Urinary bladder (tissue), 2 donors: ENCODE data around the gene TAGLN2. TPM values are rescaled to one million over a fixed set of nuclear protein-coding genes. Genes with fewer than 3 reads are reported as not detected.

Experiments used
- polyA plus RNA-seq: library from polyadenylated mRNA; stranded (reverse); fragments of 200-250 nt; gene quantifications from one replicate; pipeline ENCODE4 v1.2.3, GENCODE V29; 2013
- small RNA-seq: library from RNA; depleted of rRNA; stranded (forward); fragments of <200 nt; gene quantifications from one replicate; pipeline ENCODE3, GENCODE V24; 2014
- total RNA-seq: library from RNA; depleted of rRNA; stranded (reverse); fragments of >200 nt; gene quantifications from one replicate; pipeline ENCODE4 v1.2.3, GENCODE V29; 2014
- donor health status: healthy.

The TAGLN2 gene
- total and polyA plus RNA-seq, 2 donors: 106 to 318 TPM

Small RNA genes lying within 50 kb of the gene (small RNA-seq; reads per million reads assigned to genes)
- gene MIR4259: not detected

Other genes starting within 250 kb of the TAGLN2 start
- gene CRP, start 210.9 kb downstream of the TAGLN2 start, total RNA-seq: not detected
- gene CRP, start 210.9 kb downstream of the TAGLN2 start, polyA plus RNA-seq: 7.2 TPM
- gene DUSP23, start 144.5 kb downstream of the TAGLN2 start, total RNA-seq: 9.6 TPM
- 93.6 TPM for gene DUSP23, start 144.5 kb downstream of the TAGLN2 start, polyA plus RNA-seq
- not detected for gene FCRL6, start 123.1 kb downstream of the TAGLN2 start, total RNA-seq
- gene FCRL6, start 123.1 kb downstream of the TAGLN2 start, polyA plus RNA-seq: 0.20 TPM
- 0.69 TPM for gene SLAMF8, start 98.6 kb downstream of the TAGLN2 start, total RNA-seq
- 6.1 TPM for gene SLAMF8, start 98.6 kb downstream of the TAGLN2 start, polyA plus RNA-seq
- gene VSIG8, start 62.9 kb downstream of the TAGLN2 start, total RNA-seq: not detected
- 0.05 TPM for gene VSIG8, start 62.9 kb downstream of the TAGLN2 start, polyA plus RNA-seq
- 0.48 TPM for gene CFAP45, start 25.3 kb downstream of the TAGLN2 start, total RNA-seq
- 1.0 TPM for gene CFAP45, start 25.3 kb downstream of the TAGLN2 start, polyA plus RNA-seq
- 1.7 TPM for gene IGSF9, start 20.1 kb upstream of the TAGLN2 start, total RNA-seq
- 1.6 TPM for gene IGSF9, start 20.1 kb upstream of the TAGLN2 start, polyA plus RNA-seq
- gene SLAMF9, start 28.7 kb upstream of the TAGLN2 start, total RNA-seq: not detected
- not detected for gene SLAMF9, start 28.7 kb upstream of the TAGLN2 start, polyA plus RNA-seq
- 6.2 TPM for gene PIGM, start 106.5 kb upstream of the TAGLN2 start, total RNA-seq
- 4.6 TPM for gene PIGM, start 106.5 kb upstream of the TAGLN2 start, polyA plus RNA-seq
- 0.26 TPM for gene KCNJ10, start 144.7 kb upstream of the TAGLN2 start, total RNA-seq
- gene KCNJ10, start 144.7 kb upstream of the TAGLN2 start, polyA plus RNA-seq: 0.06 TPM
- 0.26 TPM for gene KCNJ9, start 156.0 kb upstream of the TAGLN2 start, total RNA-seq
- gene KCNJ9, start 156.0 kb upstream of the TAGLN2 start, polyA plus RNA-seq: 0.04 TPM
- 12.5 TPM for gene IGSF8, start 173.1 kb upstream of the TAGLN2 start, total RNA-seq
- gene IGSF8, start 173.1 kb upstream of the TAGLN2 start, polyA plus RNA-seq: 28.1 TPM
- 13.2 TPM for gene ATP1A2, start 190.3 kb upstream of the TAGLN2 start, total RNA-seq
- gene ATP1A2, start 190.3 kb upstream of the TAGLN2 start, polyA plus RNA-seq: 41.5 TPM
- 8.3 TPM for gene ATP1A4, start 226.1 kb upstream of the TAGLN2 start, total RNA-seq
- 6.2 TPM for gene ATP1A4, start 226.1 kb upstream of the TAGLN2 start, polyA plus RNA-seq